Erythroblast (primary cell): ENCODE measurements around the gene RAG2.
"Not testable (repeated sequence)": the region's sequence is repeated elsewhere in the genome, so short reads cannot be mapped to it uniquely, and the experiment has no call there.

Experiments
- DNase-seq, 2 experiments: peaks; one replicate each; lab custom pipeline; 2025; lab: John Stamatoyannopoulos, UW
- GATA1 ChIP-seq: IDR thresholded peaks from 2 replicates; pipeline ENCODE4 v1.6.1; 2011; ENCODE audit warnings: low read depth, mild to moderate bottlenecking, control low read depth, low read length, moderate library complexity
- POLR2A ChIP-seq: IDR thresholded peaks from 2 replicates; pipeline ENCODE4 v1.6.1; 2011; ENCODE audit warnings: mild to moderate bottlenecking, low read length

RAG2 gene

DNA sequence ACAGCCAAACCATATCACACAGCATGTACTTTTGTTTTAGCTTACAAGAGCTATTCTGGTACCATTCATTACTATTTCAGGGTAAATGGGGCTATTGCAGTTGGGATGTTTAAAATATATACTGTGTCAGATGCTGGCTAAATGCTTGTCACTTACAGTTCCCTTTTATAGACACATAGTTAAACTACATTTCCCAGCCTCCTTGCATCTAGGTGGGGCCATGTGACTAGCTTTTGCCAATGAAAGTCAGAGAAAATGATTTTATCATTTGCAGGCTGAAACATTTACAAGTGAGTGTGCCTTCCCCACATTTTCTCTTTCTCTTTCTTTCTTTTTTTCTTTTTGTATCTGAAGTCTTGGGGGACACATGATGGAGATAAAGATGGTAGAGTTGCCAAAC, 11.5 kb downstream of the RAG2 start:
- TF ChIP-seq GATA1 (no peak), POLR2A (no peak)
- DNase-seq: peak in 1 of 2 experiments; percentile 14

DNA sequence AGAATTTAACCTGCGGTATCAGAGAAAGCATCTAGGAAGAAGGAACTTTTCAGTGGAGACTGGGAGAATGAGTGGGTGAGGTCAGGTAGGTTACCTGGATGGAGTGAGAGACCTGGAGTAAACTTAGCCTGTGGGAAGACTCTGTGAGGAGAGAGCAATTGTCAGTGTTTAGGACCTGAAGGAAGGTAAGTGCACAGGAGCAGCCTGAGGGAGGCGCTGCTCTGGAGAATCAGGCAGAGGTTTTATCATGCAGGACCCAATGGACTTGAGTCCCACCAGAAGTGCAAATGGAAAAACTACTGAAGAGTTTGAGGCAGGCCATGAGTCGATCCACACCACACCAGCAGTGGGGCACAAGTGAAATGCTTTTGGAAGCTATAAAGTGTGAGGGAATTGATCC, 14.4 kb downstream of the RAG2 start:
- TF ChIP-seq GATA1: no peak
- TF ChIP-seq POLR2A: no peak
- peak in 1 of 2 experiments; percentile 3 for DNase-seq

DNA sequence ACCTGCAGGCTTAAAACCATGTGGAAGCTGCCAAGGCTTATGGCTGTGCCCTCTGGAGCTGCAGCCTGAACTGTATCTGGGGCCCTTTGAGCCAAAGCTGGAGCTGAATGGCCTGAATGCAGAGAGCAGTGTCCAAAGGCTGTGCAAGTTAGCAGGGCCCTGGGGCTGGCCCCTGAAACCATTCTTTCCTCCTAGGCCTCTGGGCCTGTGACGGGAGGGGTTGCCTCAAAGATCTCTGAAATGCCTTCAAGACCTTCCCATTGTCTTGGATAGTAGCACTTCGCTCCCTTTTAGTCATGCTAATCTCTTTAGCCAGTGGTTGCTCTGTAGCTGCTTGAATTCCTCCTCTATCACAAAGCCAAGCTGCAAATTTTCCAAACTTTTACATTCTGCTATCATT, 16.5 kb downstream of the RAG2 start:
- DNase-seq: no peak

GRCh38 chr11:36578458-36578857, 19.6 kb downstream of the RAG2 start:
- TF ChIP-seq POLR2A (no peak), GATA1 (no peak)
- DNase-seq: no peak

More for the DNA sequence above, 16.5 kb downstream of the RAG2 start:
- no peak for TF ChIP-seq POLR2A
- TF ChIP-seq GATA1: no peak

GRCh38 chr11:36577859-36578258, 20.2 kb downstream of the RAG2 start:
- TF ChIP-seq POLR2A (no peak), GATA1 (no peak)
- DNase-seq: no peak

GRCh38 chr11:36577373-36577772, 20.7 kb downstream of the RAG2 start:
- no peak for TF ChIP-seq GATA1
- no peak for TF ChIP-seq POLR2A
- DNase-seq: no peak

GRCh38 chr11:36574486-36574885, 23.6 kb downstream of the RAG2 start:
- TF ChIP-seq GATA1: no peak
- TF ChIP-seq POLR2A: no peak
- no peak for DNase-seq

DNA sequence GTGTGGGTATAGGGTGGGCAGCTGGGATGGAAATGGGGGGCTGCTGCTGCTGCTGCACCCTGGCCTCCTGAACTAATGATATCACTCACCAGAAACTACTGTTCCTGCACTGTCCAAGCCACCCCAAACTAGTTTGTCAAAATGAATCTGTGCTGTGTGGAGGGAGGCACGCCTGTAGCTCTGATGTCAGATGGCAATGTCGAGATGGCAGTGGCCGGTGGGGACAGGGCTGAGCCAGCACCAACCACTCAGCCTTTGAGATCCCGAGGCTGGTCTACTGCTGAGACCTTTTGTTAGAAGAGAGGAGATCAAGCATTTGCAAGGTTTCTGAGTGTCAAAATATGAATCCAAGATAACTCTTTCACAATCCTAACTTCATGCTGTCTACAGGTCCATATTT, 28.9 kb downstream of the RAG2 start:
- no peak for TF ChIP-seq GATA1
- no peak for TF ChIP-seq POLR2A

DNA sequence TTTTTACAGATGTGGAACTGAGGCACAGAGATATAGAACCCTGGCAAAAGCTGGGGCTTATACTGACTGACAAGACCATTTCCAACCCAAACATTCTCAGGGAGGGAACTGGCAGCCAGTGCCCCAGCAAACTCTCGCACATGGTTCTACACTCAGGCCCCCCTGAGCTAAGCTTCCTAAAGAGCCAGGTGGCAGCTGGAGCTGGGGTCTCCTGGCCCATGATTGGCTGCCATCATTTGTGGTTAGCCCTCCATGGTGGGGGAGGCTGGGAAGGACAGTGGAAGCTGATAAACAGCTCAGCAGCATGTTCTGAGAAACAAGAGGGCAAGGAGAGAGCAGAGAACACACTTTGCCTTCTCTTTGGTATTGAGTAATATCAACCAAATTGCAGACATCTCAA, 30.3 kb downstream of the RAG2 start, which contains the start of gene RAG1:
TSS of gene RAG1 (plus strand) at position 314 of the 400 bp plus-strand sequence. CDS start 5,298 bp downstream, outside the sequence.
- no peak for DNase-seq
- TF ChIP-seq POLR2A (no peak), GATA1 (no peak)

More for the DNA sequence above, 28.9 kb downstream of the RAG2 start:
- DNase-seq: no peak

- TF ChIP-seq GATA1 (no peak), POLR2A (no peak)
Observed at GRCh38 chr11:36566407-36567053, 31.5 kb downstream of the RAG2 start.

DNA sequence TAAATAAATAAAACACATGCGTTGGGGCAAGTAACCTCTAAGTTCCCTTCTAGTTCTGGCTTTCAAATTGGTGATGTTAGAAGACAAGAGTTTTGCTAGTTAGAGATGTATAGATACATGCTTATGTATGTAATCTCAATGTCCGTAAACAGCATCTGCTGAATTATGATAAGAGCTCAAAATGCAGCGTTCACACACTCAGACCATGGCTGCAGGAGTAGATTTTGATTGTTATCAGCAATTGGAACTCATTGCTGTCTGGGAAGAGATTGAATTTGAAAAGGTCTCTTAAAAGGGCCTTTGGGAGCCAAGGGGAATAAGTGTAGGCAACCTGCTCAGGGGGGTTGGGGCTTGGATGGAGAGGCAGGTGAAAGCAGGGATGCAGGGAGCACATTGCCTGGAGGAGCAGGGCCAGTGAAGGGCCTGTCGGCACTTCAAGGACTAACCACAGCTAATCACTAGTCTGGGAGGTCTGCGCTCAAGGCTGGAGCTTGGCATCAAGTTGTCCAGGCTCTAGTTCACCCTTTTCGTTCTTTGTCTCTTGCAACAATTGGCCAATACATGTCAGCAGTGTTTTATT, 32.9 kb downstream of the RAG2 start:
- no peak for TF ChIP-seq POLR2A
- TF ChIP-seq GATA1: no peak
- DNase-seq: peak; percentile 39 to 65

More at GRCh38 chr11:36566407-36567053, 31.5 kb downstream of the RAG2 start:
- no peak for DNase-seq

DNA sequence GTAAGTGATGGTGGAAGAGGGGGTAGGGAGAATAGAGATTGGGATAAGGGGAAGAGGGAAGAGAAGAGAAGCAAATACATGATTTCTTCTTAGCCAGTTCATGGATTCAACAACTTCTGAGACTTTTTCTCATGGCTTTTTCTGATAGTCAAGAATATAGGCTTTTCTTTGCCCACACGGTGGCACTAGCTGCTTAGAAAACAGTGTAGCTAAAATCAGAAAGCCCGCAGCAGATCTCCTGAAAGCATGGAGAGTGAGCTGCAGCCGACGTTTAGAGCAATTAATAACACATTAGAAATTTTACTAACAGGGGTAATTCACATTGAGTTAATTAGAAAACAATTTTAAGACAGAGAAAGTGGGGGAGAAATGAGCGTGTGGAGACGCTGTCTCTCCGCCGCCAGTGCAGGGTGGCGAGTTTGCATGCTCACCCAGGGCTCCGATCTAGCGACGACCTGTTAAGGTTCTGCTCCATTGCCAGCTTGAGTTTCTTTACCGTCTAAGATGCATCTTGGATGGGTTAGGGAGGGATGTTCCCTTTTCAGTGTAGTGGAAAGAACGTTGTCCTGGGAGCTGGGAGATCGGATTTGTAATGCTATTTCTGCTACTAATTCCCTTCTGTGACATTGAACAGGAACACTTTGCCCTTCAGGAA, 33.5 kb downstream of the RAG2 start:
- peak; percentile 65 to 78 for DNase-seq
- TF ChIP-seq GATA1 (no peak), POLR2A (no peak)

- no peak for DNase-seq
- TF ChIP-seq GATA1 (no peak), POLR2A (no peak)
Observed at GRCh38 chr11:36558571-36559413, 39.2 kb downstream of the RAG2 start.

DNA sequence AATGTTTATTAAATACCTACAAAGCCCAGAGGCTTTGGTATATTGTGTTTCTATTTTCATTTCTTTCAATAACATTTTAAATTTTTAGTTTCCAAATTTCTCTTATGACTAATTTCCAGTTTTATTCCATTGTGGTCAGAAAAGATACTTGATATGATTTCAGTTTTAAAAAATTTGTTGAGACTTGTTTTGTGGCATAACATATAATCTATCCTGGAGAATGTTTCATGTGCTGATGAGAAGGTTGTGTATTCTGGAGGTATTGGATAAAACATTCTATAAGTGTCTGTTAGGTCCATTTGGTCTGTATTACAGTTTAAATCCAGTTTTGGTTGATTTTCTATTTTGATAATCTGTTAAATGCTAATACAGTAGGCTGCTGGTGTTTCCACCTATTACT, 40.0 kb downstream of the RAG2 start:
- TF ChIP-seq POLR2A: no peak
- no peak for TF ChIP-seq GATA1
- DNase-seq: no peak

- DNase-seq: not testable (repeated sequence)
Observed at GRCh38 chr11:36557390-36557789, 40.6 kb downstream of the RAG2 start.
